Prostate gland (tissue), 2 donors: Measurements from ENCODE around the gene GLI2. TPM values are rescaled to one million over a fixed set of nuclear protein-coding genes. Genes with fewer than 3 reads are reported as not detected.

Experiments
- DNase-seq: peaks from one replicate; pipeline ENCODE4 v3.0.0-alpha.2; 2019; ENCODE audit warnings: low spot score
- H3K27ac ChIP-seq, 2 donors: fragments of 200-600 bp; sonication (generic); 2 replicates each; pipeline ENCODE4 v1.5.1; 2017 to 2019
- H3K27me3 ChIP-seq: fragments of 200-600 bp; sonication (generic); replicated peaks from 2 replicates; pipeline ENCODE4 v1.5.1; 2019; ENCODE audit not compliant: insufficient read depth
- H3K36me3 ChIP-seq, 2 donors: fragments of 200-600 bp; sonication (generic); 1 replicate in 1 of 2; 2 replicates in 1 of 2; pipeline versions ENCODE4 v1.5.1 to v1.8.1; 2017 to 2019
- H3K4me1 ChIP-seq: fragments of 200-600 bp; sonication (generic); replicated peaks from 2 replicates; pipeline ENCODE4 v1.5.1; 2019
- H3K4me3 ChIP-seq, 2 donors: fragments of 200-600 bp; sonication (generic); 2 replicates each; pipeline ENCODE4 v1.5.1; 2017 to 2019
- H3K9me3 ChIP-seq: fragments of 200-600 bp; sonication (generic); 2 replicates; pipeline ENCODE4 v1.5.1; 2017
- POLR2A ChIP-seq: fragments of 450-650 bp; IDR thresholded peaks from one replicate; pipeline ENCODE4 v1.6.1; 2016; ENCODE audit warnings: antibody characterized with exemption, mild to moderate bottlenecking
- POLR2AphosphoS5 ChIP-seq: sonication (generic); formaldehyde crosslinking; IDR thresholded peaks from one replicate; pipeline ENCODE4 v1.6.1; 2017; ENCODE audit warnings: antibody characterized with exemption
- WGBS: methylation state at CpG from one replicate; pipeline ENCODE4 v1.1.5; 2018; 5-methylcytosine and 5-hydroxymethylcytosine counted together
- intact Hi-C: fragments of 100-400 bp; cut with DNase I; formaldehyde crosslinking; loops from one replicate; pipeline ENCODE4 v1.14.2; 2022
- total RNA-seq, 2 donors: library from RNA; depleted of rRNA; stranded (reverse); fragments of >200 nt; gene quantifications; one replicate each; pipeline ENCODE4 v1.1.0, GENCODE V29; 2016
- TF ChIP-seq, protein P1 (sequence below), 4 experiments: fragments of 200-600 bp in 2 of 4; fragments of 450-650 bp in 2 of 4; sonication (generic) in 2 of 4; IDR thresholded peaks; 1 replicate in 3 of 4; 2 replicates in 1 of 4; pipeline ENCODE4 v1.5.1; 2016 to 2019; ENCODE audit warnings: antibody characterized with exemption in 4 of 4, mild to moderate bottlenecking in 2 of 4, moderate library complexity in 2 of 4

Gene GLI2
- total RNA-seq, 2 donors from 2014 or later: 3.8 to 16.4 TPM

DNA sequence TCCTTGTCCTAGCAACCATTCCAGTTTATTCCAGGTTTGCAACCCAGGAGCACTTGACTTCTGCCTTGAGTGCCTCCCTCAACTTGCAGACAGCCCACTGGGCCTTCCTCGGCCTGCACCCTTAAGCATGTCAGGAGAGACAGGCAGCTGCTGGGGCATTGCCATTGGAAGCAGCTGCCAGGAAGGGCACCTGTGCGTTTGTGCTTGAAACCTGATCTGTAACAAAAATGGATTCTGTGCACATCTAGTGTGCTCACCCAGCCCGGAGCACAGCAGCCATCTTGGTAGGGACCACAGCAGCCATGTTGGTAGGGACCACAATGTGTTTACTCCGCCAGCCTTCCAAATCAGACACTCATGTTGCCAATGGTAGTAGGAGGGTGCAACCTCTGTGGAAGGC lies 44.3 kb upstream of the GLI2 start:
- intact Hi-C loops: no loop called here
- 76% methylated on average over 4 of the region's 4 CpGs for WGBS
- Histone ChIP-seq H3K4me1 (no peaks in the 10 kb centered on the region), H3K4me3 (no peak overlapping the region), H3K27ac (no peak overlapping the region), H3K9me3 (no peaks in the 10 kb centered on the region), H3K36me3 (no peaks in the 10 kb centered on the region), H3K27me3 (peaks cover 3% of the 10 kb centered on the region)
- DNase-seq: no peak
- TF ChIP-seq POLR2AphosphoS5: no peak

DNA sequence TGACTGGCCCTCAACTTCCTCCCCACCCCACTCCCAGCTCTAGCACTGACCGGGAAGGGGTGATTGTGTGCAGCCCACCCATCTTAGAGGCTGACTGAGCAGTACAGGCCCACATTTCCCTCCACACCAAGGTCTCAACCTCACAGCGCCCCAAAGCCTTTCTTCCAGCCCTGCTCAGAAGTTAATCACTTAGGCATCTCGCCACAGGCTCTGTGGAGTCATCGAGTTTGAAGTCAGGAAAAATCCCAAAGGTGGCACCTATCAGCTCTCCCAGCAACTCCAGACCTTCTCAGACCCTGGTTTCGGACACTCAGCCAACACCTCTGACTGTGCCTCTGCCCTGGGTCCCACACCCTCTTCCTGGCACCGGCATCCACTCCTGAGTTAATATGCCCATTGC lies 43.0 kb upstream of the GLI2 start:
- H3K27ac ChIP-seq: no peak overlapping the region
- no peak for DNase-seq
- no peaks in the 10 kb centered on the region for H3K36me3 ChIP-seq
- 92% methylated on average over 6 of the region's 6 CpGs for WGBS
- H3K9me3 ChIP-seq: no peaks in the 10 kb centered on the region
- TF ChIP-seq, protein P1, sequence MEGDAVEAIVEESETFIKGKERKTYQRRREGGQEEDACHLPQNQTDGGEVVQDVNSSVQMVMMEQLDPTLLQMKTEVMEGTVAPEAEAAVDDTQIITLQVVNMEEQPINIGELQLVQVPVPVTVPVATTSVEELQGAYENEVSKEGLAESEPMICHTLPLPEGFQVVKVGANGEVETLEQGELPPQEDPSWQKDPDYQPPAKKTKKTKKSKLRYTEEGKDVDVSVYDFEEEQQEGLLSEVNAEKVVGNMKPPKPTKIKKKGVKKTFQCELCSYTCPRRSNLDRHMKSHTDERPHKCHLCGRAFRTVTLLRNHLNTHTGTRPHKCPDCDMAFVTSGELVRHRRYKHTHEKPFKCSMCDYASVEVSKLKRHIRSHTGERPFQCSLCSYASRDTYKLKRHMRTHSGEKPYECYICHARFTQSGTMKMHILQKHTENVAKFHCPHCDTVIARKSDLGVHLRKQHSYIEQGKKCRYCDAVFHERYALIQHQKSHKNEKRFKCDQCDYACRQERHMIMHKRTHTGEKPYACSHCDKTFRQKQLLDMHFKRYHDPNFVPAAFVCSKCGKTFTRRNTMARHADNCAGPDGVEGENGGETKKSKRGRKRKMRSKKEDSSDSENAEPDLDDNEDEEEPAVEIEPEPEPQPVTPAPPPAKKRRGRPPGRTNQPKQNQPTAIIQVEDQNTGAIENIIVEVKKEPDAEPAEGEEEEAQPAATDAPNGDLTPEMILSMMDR (IDR thresholded peaks at IDR 0.05): no peak
- no peak for TF ChIP-seq POLR2A
- TF ChIP-seq POLR2AphosphoS5: no peak
- H3K27me3 ChIP-seq: peaks cover 3% of the 10 kb centered on the region
- H3K4me3 ChIP-seq: no peak overlapping the region
- no peaks in the 10 kb centered on the region for H3K4me1 ChIP-seq
- intact Hi-C loops: no loop called here

DNA sequence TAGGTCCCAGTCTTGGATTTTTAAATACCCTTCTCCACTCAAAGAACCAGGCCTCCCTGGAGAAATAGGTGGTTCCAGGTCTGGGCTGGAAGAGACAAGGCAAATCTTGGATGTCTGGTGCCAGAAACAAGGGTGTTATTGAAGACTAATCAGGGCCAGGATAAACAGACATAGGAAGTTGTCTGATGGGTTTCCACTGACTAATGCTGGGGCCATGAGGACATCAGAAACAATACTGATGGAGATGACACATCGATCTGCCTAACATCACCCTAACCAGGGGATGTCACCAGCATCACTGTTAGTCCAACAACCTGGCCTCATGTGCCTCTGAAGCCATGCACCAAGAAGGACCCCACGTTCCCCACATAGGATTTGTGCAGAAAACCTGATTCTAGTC lies 42.5 kb upstream of the GLI2 start:
- TF ChIP-seq, protein P1 (IDR thresholded peaks at IDR 0.05): no peak
- TF ChIP-seq POLR2AphosphoS5: no peak
- TF ChIP-seq POLR2A: no peak
- WGBS: 85% methylated on average over 2 of the region's 2 CpGs
- H3K4me3 ChIP-seq: no peak overlapping the region
- intact Hi-C loops: no loop called here
- no peak overlapping the region for H3K27ac ChIP-seq
- no peaks in the 10 kb centered on the region for H3K36me3 ChIP-seq
- H3K9me3 ChIP-seq: no peaks in the 10 kb centered on the region
- no peaks in the 10 kb centered on the region for H3K4me1 ChIP-seq
- peaks cover 3% of the 10 kb centered on the region for H3K27me3 ChIP-seq
- DNase-seq: no peak

DNA sequence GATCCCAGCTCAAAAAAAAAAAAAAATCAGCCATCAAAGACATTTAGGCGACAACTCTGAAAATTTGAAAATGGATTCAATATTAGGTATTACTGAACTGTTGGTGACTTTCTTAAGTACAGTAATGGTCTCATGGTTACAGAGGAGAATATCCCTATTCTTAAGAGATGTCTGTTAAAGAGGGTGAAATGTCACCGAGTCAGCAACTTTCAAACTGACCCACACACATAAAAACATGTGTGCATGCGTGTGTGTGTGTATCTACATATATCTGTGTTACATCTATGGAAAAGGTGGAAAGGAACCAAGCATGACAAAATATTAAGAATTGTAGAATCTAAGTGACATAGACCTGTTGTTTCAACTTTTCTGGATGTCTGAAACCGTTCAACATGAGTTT lies 41.6 kb upstream of the GLI2 start:
- no peaks in the 10 kb centered on the region for H3K4me1 ChIP-seq
- H3K27me3 ChIP-seq: peaks cover 3% of the 10 kb centered on the region
- TF ChIP-seq, protein P1 (IDR thresholded peaks at IDR 0.05): no peak
- TF ChIP-seq POLR2AphosphoS5 (no peak), POLR2A (no peak)
- intact Hi-C loops: loop anchor here (1.0 kb wide), 1 partner anchor 386 kb away; no protein-coding TSS in a partner anchor
- H3K27ac ChIP-seq: no peak overlapping the region
- DNase-seq: no peak
- no peak overlapping the region for H3K4me3 ChIP-seq
- H3K36me3 ChIP-seq: no peaks in the 10 kb centered on the region
- no peaks in the 10 kb centered on the region for H3K9me3 ChIP-seq
- WGBS: 91% methylated on average over 4 of the region's 4 CpGs

DNA sequence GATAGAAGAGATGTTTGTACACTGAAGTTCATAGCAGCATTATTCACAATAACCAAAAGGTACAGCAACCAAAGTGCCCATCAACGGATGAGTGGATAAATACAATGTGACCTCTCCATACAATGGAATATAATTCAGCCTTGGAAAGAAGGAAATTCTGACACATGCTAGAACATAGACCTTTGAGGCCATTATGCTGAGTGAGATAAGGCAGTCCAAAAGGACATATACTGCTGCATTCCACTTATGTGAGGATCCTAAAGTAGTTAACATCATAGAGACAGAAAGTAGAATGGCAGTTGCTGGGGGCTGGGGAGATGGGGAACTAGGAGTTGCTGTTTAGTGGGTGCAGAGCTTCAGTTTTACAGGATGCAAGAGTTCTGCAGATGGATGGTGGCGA lies 38.2 kb upstream of the GLI2 start:
- Histone ChIP-seq H3K36me3 (no peaks in the 10 kb centered on the region), H3K27ac (no peak overlapping the region), H3K9me3 (no peaks in the 10 kb centered on the region), H3K4me3 (no peak overlapping the region), H3K27me3 (peaks cover 3% of the 10 kb centered on the region), H3K4me1 (no peaks in the 10 kb centered on the region)
- 91% methylated on average over 2 of the region's 2 CpGs for WGBS
- DNase-seq: no peak
- intact Hi-C loops: loop anchor here (5.0 kb wide), 1 partner anchor 40 kb away; the partner anchor contains the start of gene GLI2
- TF ChIP-seq POLR2A (no peak), POLR2AphosphoS5 (no peak)
- TF ChIP-seq, protein P1 (IDR thresholded peaks at IDR 0.05): no peak
